ENCODE measurements around the gene RHOJ.
"Not testable (repeated sequence)": the region's sequence is repeated elsewhere in the genome, so short reads cannot be mapped to it uniquely, and the experiment has no call there.

Gene RHOJ

GRCh38 chr14:63273129-63273528, 68.9 kb downstream of the RHOJ start:
- TF ChIP-seq PAX5 (IDR thresholded peaks at IDR 0.05; ENCODE audit: insufficient read depth, low read length, severe bottlenecking) (no peak), TAF1 (IDR thresholded peaks at IDR 0.05; ENCODE audit: low read depth, low read length) (no peak), SPI1 (IDR thresholded peaks at IDR 0.05; ENCODE audit: low read depth, low read length) (no peak)
- no peak for FAIRE-seq

DNA sequence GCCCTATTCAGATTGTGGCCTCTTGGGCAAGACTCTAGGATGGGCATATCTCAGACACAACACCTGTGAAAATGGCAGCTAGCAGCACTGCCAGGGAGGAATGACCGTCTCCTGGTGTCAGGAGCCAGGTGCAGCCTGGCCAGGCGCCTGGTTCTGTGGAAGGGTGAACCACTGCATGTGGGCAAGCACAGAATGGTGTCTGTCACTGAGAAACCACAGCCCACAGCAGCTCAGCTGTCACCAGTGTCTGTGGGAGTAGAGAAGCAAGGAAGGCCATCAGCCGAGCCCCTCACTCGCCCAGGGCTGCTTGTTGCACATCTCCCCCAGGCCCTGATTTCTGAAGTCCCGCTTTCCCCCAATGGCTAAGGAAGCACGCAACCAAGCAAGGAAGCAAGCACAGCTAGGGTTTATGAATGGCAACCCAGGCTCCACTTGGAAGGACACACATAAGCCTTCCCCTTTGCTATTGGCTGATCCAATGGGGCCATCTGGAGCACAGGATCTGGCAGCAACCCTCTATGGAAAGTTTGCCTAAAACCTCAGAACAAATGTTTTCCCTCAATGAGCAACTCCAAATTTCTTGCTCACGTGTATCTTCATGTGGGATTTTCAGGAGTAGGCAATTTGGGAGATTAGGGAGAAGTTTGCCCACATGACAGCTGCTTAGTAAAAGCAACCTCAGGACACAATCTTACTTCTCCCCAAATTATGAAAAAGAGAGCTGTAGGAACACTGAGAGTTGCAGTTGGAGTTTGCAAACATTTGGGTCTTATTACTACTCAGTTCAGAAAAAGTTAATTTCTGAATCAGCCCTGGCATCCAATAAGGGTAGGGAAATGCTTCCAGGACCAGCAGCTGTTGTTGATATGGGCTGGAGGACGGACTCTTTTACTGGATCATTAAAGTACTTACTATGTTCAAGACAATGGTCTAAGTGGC, 69.7 kb downstream of the RHOJ start:
- DNase-seq (ENCODE audit: insufficient read length, low spot score) = no peak
- TF ChIP-seq SPI1 (IDR thresholded peaks at IDR 0.05; ENCODE audit: low read depth, low read length) (no peak), TAF1 (IDR thresholded peaks at IDR 0.05; ENCODE audit: low read depth, low read length) (no peak), POLR2AphosphoS5 (IDR thresholded peaks at IDR 0.05; ENCODE audit: low read depth, low read length) (no peak), POU2F2 (IDR thresholded peaks at IDR 0.05; ENCODE audit: low read depth, low read length) (no peak), PAX5 (IDR thresholded peaks at IDR 0.05; ENCODE audit: insufficient read depth, low read length, severe bottlenecking) (no peak), POLR2A (IDR thresholded peaks at IDR 0.05; ENCODE audit: low read depth, low read length) (no peak)
- FAIRE-seq = no peak

More at GRCh38 chr14:63273129-63273528, 68.9 kb downstream of the RHOJ start:
- DNase-seq (ENCODE audit: insufficient read length, low spot score) = no peak

DNA sequence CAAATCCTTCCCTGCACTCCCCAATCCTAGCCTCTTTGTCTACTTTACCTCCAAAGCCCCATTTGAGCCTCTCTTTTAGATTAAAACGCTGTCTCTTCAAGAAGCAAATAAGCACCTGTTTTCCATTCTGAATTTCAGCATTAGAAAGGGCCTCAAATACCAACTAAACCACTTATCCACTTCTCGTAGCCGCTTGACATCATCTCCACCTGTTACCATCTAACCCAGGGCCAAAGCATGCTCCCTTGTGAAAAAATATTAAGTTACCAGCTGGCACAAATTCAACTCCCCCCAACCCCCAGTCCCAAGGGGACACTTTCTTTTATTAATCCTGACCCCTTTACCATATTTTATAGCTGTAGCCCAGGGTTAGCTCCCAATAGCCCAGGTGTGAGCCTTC, 71.4 kb downstream of the RHOJ start:
- no peak for DNase-seq (ENCODE audit: insufficient read length, low spot score)
- no peak for TF ChIP-seq SPI1 (IDR thresholded peaks at IDR 0.05; ENCODE audit: low read depth, low read length)
- no peak for TF ChIP-seq POLR2AphosphoS5 (IDR thresholded peaks at IDR 0.05; ENCODE audit: low read depth, low read length)
- no peak for TF ChIP-seq POLR2A (IDR thresholded peaks at IDR 0.05; ENCODE audit: low read depth, low read length)
- no peak for TF ChIP-seq POU2F2 (IDR thresholded peaks at IDR 0.05; ENCODE audit: low read depth, low read length)
- TF ChIP-seq PAX5 (IDR thresholded peaks at IDR 0.05; ENCODE audit: insufficient read depth, low read length, severe bottlenecking) = no peak
- TF ChIP-seq TAF1 (IDR thresholded peaks at IDR 0.05; ENCODE audit: low read depth, low read length) = no peak
- no peak for FAIRE-seq

- TF ChIP-seq POU2F2 (IDR thresholded peaks at IDR 0.05; ENCODE audit: low read depth, low read length) (no peak), POLR2AphosphoS5 (IDR thresholded peaks at IDR 0.05; ENCODE audit: low read depth, low read length) (no peak), TAF1 (IDR thresholded peaks at IDR 0.05; ENCODE audit: low read depth, low read length) (no peak), PAX5 (IDR thresholded peaks at IDR 0.05; ENCODE audit: insufficient read depth, low read length, severe bottlenecking) (no peak), POLR2A (IDR thresholded peaks at IDR 0.05; ENCODE audit: low read depth, low read length) (no peak), SPI1 (IDR thresholded peaks at IDR 0.05; ENCODE audit: low read depth, low read length) (no peak)
- FAIRE-seq = no peak
- DNase-seq (ENCODE audit: insufficient read length, low spot score) = no peak
These were observed 71.8 kb downstream of the RHOJ start for GRCh38 chr14:63276016-63276415.

GRCh38 chr14:63276492-63277342, 72.5 kb downstream of the RHOJ start:
- peak; percentile 18 for DNase-seq (ENCODE audit: insufficient read length, low spot score)
- no peak for TF ChIP-seq SPI1 (IDR thresholded peaks at IDR 0.05; ENCODE audit: low read depth, low read length)
- no peak for TF ChIP-seq TAF1 (IDR thresholded peaks at IDR 0.05; ENCODE audit: low read depth, low read length)
- TF ChIP-seq POU2F2 (IDR thresholded peaks at IDR 0.05; ENCODE audit: low read depth, low read length) = no peak
- no peak for TF ChIP-seq POLR2A (IDR thresholded peaks at IDR 0.05; ENCODE audit: low read depth, low read length)
- TF ChIP-seq PAX5 (IDR thresholded peaks at IDR 0.05; ENCODE audit: insufficient read depth, low read length, severe bottlenecking) = no peak
- no peak for TF ChIP-seq POLR2AphosphoS5 (IDR thresholded peaks at IDR 0.05; ENCODE audit: low read depth, low read length)
- peak; percentile 84 for FAIRE-seq

DNA sequence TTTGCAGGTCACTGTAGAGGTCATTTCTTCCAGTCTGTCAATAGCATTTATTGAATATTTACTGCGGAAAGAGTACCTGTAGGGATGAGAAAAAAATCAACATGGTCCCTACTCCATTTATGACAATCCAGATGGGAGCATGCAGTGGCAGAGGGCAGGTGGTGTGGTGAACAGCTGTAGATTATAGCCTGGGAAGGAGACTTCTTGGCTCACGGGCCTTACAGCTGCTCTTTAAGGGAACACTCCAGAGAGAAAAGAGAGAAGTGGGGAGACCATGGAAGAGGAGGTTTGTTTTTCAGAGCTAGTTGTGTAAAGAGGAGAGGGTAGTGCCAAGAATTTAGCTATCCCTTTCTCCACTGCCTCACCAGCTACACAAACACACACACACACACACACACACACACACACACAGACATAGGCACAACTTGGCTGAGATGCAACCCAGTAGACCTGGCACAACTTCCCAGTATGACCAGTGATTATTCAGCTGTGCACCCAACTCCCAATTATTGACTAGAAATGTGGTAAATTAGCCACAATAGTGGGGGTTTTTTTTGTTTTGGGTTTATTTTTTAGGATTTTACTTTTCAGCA, 73.4 kb downstream of the RHOJ start:
- DNase-seq (ENCODE audit: insufficient read length, low spot score) (no peak), FAIRE-seq (no peak)
- TF ChIP-seq POLR2AphosphoS5 (IDR thresholded peaks at IDR 0.05; ENCODE audit: low read depth, low read length) = no peak
- no peak for TF ChIP-seq POLR2A (IDR thresholded peaks at IDR 0.05; ENCODE audit: low read depth, low read length)
- no peak for TF ChIP-seq SPI1 (IDR thresholded peaks at IDR 0.05; ENCODE audit: low read depth, low read length)
- TF ChIP-seq POU2F2 (IDR thresholded peaks at IDR 0.05; ENCODE audit: low read depth, low read length) = no peak

- DNase-seq (ENCODE audit: insufficient read length, low spot score); FAIRE-seq: not testable (repeated sequence)
These were observed 75.7 kb downstream of the RHOJ start for GRCh38 chr14:63279933-63280332.

DNA sequence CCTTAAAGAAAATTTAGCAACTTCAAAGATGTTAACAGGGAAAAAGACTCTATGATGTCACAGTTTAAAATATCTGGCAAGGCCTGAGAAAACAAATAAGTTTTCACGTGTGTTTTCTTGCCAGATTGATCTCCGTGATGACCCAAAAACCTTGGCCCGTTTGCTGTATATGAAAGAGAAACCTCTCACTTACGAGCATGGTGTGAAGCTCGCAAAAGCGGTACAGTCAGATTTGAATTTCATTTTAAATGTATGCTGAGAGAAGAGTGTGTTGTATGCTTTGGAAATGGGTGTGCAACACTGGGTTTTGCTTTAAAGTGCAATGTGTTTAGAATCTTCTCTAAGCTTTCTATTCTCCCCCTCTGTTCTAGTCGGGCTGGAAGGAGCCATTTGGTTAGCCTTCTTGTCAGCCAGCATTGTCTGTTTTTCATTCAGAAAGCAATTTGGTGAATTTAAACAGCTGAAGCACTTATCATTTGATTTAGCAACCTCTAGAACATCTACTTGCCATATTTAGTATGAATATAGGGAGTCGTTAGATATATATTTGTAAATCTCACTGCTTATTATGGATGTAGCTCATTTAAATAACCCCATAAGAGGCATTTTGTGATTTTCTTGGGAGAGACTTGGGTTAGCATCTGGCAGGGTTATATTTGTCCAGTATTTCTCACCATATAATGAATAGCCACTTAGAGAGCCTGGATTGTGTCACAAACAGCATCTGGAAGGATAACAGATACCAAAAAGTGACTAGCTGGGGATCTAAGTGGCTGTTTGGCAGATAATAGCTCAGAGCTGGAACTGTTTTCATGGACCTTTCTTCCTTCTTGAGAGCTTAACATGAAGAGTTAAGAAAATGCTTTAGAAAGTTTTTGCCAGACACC, 79.0 kb downstream of the RHOJ start:
- DNase-seq (ENCODE audit: insufficient read length, low spot score) (no peak), FAIRE-seq (no peak)

More for the DNA sequence above, 79.0 kb downstream of the RHOJ start:
- TF ChIP-seq POU2F2 (IDR thresholded peaks at IDR 0.05; ENCODE audit: low read depth, low read length) (no peak), POLR2AphosphoS5 (IDR thresholded peaks at IDR 0.05; ENCODE audit: low read depth, low read length) (no peak), POLR2A (IDR thresholded peaks at IDR 0.05; ENCODE audit: low read depth, low read length) (no peak), TAF1 (IDR thresholded peaks at IDR 0.05; ENCODE audit: low read depth, low read length) (no peak), PAX5 (IDR thresholded peaks at IDR 0.05; ENCODE audit: insufficient read depth, low read length, severe bottlenecking) (no peak), SPI1 (IDR thresholded peaks at IDR 0.05; ENCODE audit: low read depth, low read length) (no peak)

Measured in GM12891 (cell line).